HL-60 (cell line): ENCODE data around the gene FLT3LG. TPM values are rescaled to one million over a fixed set of nuclear protein-coding genes. Genes with fewer than 3 reads are reported as not detected.

ENCODE experiments used
- DNase-seq, 2 experiments: peaks; one replicate each; pipeline ENCODE4 v3.0.0-alpha.2; 2010 to 2020; ENCODE audit warnings: low read depth in 1 of 2, low spot score in 1 of 2
- H3K27ac ChIP-seq: fragments of 250-450 bp; sonication (Bioruptor Pico); replicated peaks from 2 replicates; pipeline ENCODE4 v1.5.1; 2020; ENCODE audit warnings: mild to moderate bottlenecking, moderate library complexity
- H3K27me3 ChIP-seq: fragments of 250-450 bp; sonication (Bioruptor Pico); 2 replicates; pipeline ENCODE4 v1.5.1; 2021; ENCODE audit warnings: mild to moderate bottlenecking, moderate library complexity; ENCODE audit not compliant: insufficient read depth, poor library complexity, severe bottlenecking
- H3K4me3 ChIP-seq: replicated peaks from 2 replicates; pipeline ENCODE4 v1.5.1; 2011; ENCODE audit warnings: mild to moderate bottlenecking, control low read depth, low read length; ENCODE audit not compliant: insufficient read depth
- CTCF ChIP-seq: IDR thresholded peaks from one replicate; pipeline ENCODE4 v1.5.1; 2011; ENCODE audit warnings: low read length, control low read depth, inconsistent platforms; ENCODE audit not compliant: insufficient read depth
- GABPA ChIP-seq: IDR thresholded peaks from 2 replicates; pipeline ENCODE4 v1.6.1; 2012; ENCODE audit warnings: low read depth
- POLR2AphosphoS5 ChIP-seq: IDR thresholded peaks from 2 replicates; pipeline ENCODE4 v1.6.1; 2012; ENCODE audit warnings: low read depth
- REST ChIP-seq: IDR thresholded peaks from 2 replicates; pipeline ENCODE4 v1.6.1; 2012; ENCODE audit warnings: low read depth; ENCODE audit not compliant: insufficient replicate concordance
- SPI1 ChIP-seq: IDR thresholded peaks from 2 replicates; pipeline ENCODE4 v1.6.1; 2012; ENCODE audit warnings: low read depth, mild to moderate bottlenecking, borderline replicate concordance
- microRNA-seq: library from miRNA; unstranded; fragments of <30 nt; microRNA quantifications from one replicate; pipeline ENCODE4, GENCODE V29; 2018

Gene FLT3LG

GRCh38 chr19:49534632-49535385, 60.8 kb downstream of the FLT3LG start:
- peak in 1 of 2 experiments; percentile 58 for DNase-seq
- no peak overlapping the region for H3K4me3 ChIP-seq
- H3K27ac ChIP-seq: no peak overlapping the region
- TF ChIP-seq REST: no peak
- no peak for TF ChIP-seq CTCF
- no peak for TF ChIP-seq GABPA
- TF ChIP-seq POLR2AphosphoS5: no peak
- TF ChIP-seq SPI1: no peak
- H3K27me3 ChIP-seq: no peaks in the 10 kb centered on the region

Small RNAs within 50 kb of the gene (microRNA-seq; reads per million reads assigned to microRNA genes)
- gene MIR150: not detected
